H1 (cell line): ENCODE measurements around the gene PLCL1. TPM values are rescaled to one million over a fixed set of nuclear protein-coding genes. Genes with fewer than 3 reads are reported as not detected.

ENCODE experiments used
- RFX5 ChIP-seq: IDR thresholded peaks from 2 replicates; pipeline ENCODE4 v1.6.1; 2011; ENCODE audit warnings: low read depth, low read length, improper control_type of control experiment, borderline replicate concordance
- SP1 ChIP-seq: IDR thresholded peaks from 2 replicates; pipeline ENCODE4 v1.6.1; 2011; ENCODE audit warnings: low read depth, low read length
- polyA plus RNA-seq, 7 experiments: library from polyadenylated mRNA; depleted of rRNA in 3 of 7; stranded (reverse) in 5 of 7; unstranded in 2 of 7; fragments of >200 nt in 5 of 7; fragments of 200-250 nt in 2 of 7; gene quantifications; 1 replicate in 5 of 7; 2 replicates in 1 of 7; 4 replicates in 1 of 7; pipeline versions ENCODE4 v1.2.1 to v1.2.3, GENCODE V29; 2011 to 2013; ENCODE audit warnings: missing spikeins in 2 of 7, mixed read lengths in 2 of 7
- total RNA-seq: library from RNA; stranded (reverse); fragmentation: NEBNext Ultra II Directional; extraction: Animal tissue kit (Norgen Biotek cat#: 25700); gene quantifications from 2 replicates; pipeline ENCODE4 v1.2.1, GENCODE V29; 2021

Gene PLCL1
- total and polyA plus RNA-seq, 2 of the 8 experiments (the other 6 are each of a cell fraction or from before 2014, with no cell fraction given) = not detected

DNA sequence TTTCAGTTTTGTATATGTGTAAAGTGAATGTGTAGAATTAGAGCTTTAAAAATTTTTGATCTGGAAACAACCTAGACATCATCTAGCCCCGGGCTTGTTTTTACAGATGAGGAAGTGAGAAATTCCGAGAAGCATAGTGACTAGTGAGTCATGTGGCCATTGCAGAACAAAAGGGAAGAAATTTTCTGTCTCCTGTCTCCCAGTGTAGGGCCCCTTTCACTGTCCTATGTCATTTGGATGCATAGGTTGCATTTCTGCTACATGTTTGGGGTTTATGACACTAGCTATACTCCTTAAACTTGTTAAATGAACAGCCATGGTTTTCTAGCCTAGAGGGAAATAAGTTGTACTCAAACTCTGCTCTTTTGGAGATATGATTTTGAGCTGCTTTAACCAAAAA is 84.6 kb downstream of the PLCL1 start (continued):
- TF ChIP-seq SP1 = 0 out of 2 replicates have a peak, but pooled peaks have one; percentile 30
- TF ChIP-seq RFX5 = peak; percentile 87
